Naive thymus-derived CD4-positive, alpha-beta T cell (primary cell): Measurements from ENCODE around the gene SERPINA10. TPM values are rescaled to one million over a fixed set of nuclear protein-coding genes. Genes with fewer than 3 reads are reported as not detected.

Experiments
- ATAC-seq: fragments of 150-1000 bp; cut with Tn5 transposase; 2 replicates; pipeline ENCODE4 v1.10.0; 2021; ENCODE audit warnings: mild to moderate bottlenecking, moderate library complexity
- CTCF ChIA-PET: fragments of 350-600 bp; sonication (Branson Sonifier 250); formaldehyde crosslinking; loops from one replicate; lab custom pipeline; 2021; ENCODE audit warnings: antibody characterized with exemption; lab: Charles Lee
- POLR2A ChIA-PET: fragments of 350-600 bp; sonication (Branson Sonifier 250); formaldehyde crosslinking; loops from one replicate; lab custom pipeline; 2021; ENCODE audit warnings: antibody characterized with exemption, inconsistent platforms; lab: Charles Lee
- DNase-seq, 9 donors: peaks; one replicate each; pipeline versions ENCODE4 v3.0.0 to v3.0.0-alpha.2; 2020 to 2022; ENCODE audit warnings: mixed read lengths in 1 of 9
- H3K27ac ChIP-seq: one replicate; pipeline ENCODE4 v1.7.0; 2013; ENCODE audit warnings: mild to moderate bottlenecking, low read depth, low read length, moderate library complexity
- H3K27me3 ChIP-seq, 2 donors: one replicate each; pipeline ENCODE4 v1.7.0; 2013; ENCODE audit warnings: low read length in 2 of 2, mild to moderate bottlenecking in 2 of 2, moderate library complexity in 2 of 2; ENCODE audit not compliant: control insufficient read depth in 2 of 2, insufficient read depth in 2 of 2
- H3K36me3 ChIP-seq, 3 experiments: 1 replicate in 2 of 3; 2 replicates in 1 of 3; pipeline ENCODE4 v1.7.0; 2013; ENCODE audit warnings: low read length in 3 of 3, mild to moderate bottlenecking in 3 of 3, moderate library complexity in 1 of 3; ENCODE audit not compliant: insufficient read depth in 3 of 3, control insufficient read depth in 2 of 3
- H3K4me1 ChIP-seq, 2 donors: one replicate each; pipeline ENCODE4 v1.7.0; 2013; ENCODE audit warnings: low read length in 2 of 2, mild to moderate bottlenecking in 2 of 2, moderate library complexity in 1 of 2; ENCODE audit not compliant: control insufficient read depth in 2 of 2, insufficient read depth in 2 of 2
- H3K4me3 ChIP-seq: 2 replicates; pipeline ENCODE4 v1.7.0; 2013; ENCODE audit warnings: mild to moderate bottlenecking, low read length
- H3K9me3 ChIP-seq, 3 experiments: 1 replicate in 2 of 3; 2 replicates in 1 of 3; pipeline ENCODE4 v1.7.0; 2013; ENCODE audit warnings: low read length in 3 of 3; ENCODE audit not compliant: control insufficient read depth in 2 of 3
- H3K27ac Mint-ChIP-seq, 9 donors: one replicate each; pipeline ENCODE4 v1.8.0; 2020 to 2022; ENCODE audit warnings: mixed read lengths in 9 of 9, mild to moderate bottlenecking in 8 of 9, moderate library complexity in 5 of 9, inconsistent platforms in 2 of 9
- H3K27me3 Mint-ChIP-seq, 5 donors: one replicate each; pipeline ENCODE4 v1.8.0; 2021 to 2022; ENCODE audit warnings: mixed read lengths in 5 of 5, mild to moderate bottlenecking in 1 of 5
- H3K36me3 Mint-ChIP-seq, 5 donors: one replicate each; pipeline ENCODE4 v1.8.0; 2020 to 2022; ENCODE audit warnings: mixed read lengths in 5 of 5, mild to moderate bottlenecking in 3 of 5, inconsistent platforms in 1 of 5
- H3K4me1 Mint-ChIP-seq, 7 donors: one replicate each; pipeline ENCODE4 v1.8.0; 2020 to 2022; ENCODE audit warnings: mixed read lengths in 7 of 7, mild to moderate bottlenecking in 3 of 7, inconsistent platforms in 1 of 7
- H3K4me3 Mint-ChIP-seq, 10 donors: one replicate each; pipeline ENCODE4 v1.8.0; 2020 to 2022; ENCODE audit warnings: mild to moderate bottlenecking in 10 of 10, mixed read lengths in 10 of 10, moderate library complexity in 6 of 10, inconsistent platforms in 2 of 10
- H3K9me3 Mint-ChIP-seq, 11 donors: one replicate each; pipeline ENCODE4 v1.8.0; 2020 to 2022; ENCODE audit warnings: mixed read lengths in 11 of 11, mild to moderate bottlenecking in 4 of 11, inconsistent platforms in 1 of 11, moderate library complexity in 1 of 11
- intact Hi-C, 2 donors: fragments of 100-400 bp; cut with micrococcal nuclease; formaldehyde crosslinking; loops; one replicate each; pipeline ENCODE4 v1.15.1; 2023
- polyA plus RNA-seq, 2 donors: library from polyadenylated mRNA; unstranded; fragments of 300-500 nt; fragmentation: Illumina TruSeq; gene quantifications; one replicate each; pipeline ENCODE4 v1.2.3, GENCODE V29; 2021
- total RNA-seq, 6 experiments: library from RNA in 5 of 6; stranded (reverse) in 5 of 6; gene quantifications; 1 replicate in 5 of 6; 2 replicates in 1 of 6; pipeline ENCODE4 v1.2.3 and lab custom pipeline; 2021 to 2026

The SERPINA10 gene
- total and polyA plus RNA-seq, 7 experiments from 2014 or later = not detected

DNA sequence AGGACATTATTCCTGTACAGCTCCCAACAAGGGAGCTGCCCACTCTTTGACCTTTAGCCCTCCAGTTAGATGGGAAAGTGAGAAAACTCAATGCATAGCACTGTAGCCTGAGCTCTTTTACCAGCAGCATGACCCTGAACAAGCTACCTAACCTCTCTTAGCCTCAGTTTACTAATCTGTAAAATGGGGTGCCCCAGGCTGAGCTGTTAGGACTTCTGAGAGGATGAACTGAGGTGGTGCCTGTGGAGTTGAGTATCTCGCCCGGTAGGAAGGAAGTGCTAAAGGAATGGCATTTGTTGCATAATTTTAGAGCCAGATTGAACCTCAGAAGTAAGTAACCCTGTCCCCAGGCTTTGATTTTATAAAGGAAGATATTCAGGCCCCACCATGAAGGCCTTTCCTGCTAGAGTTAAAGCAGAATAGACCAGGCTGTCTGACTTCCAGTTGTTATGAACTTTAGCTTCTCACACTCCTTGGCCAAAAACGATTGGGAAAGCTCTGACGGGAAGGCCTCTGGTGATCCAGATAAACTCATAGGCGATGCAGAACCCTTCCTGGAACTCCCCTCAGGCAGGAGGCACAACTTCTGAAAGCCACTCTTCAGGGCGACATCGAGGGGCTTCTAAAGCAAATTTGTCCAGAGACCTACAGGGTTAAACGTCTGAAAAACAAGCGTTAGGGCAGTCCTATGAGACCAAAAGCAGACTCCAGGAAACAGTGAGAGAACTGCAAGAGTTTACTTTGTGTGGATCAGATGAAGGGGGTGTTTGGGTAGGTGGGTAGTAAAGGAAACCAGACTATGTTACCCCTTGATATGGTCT lies 2.5 kb upstream of the SERPINA10 start:
- no peaks in the 10 kb centered on the region for H3K27me3 ChIP-seq
- no peaks in the 10 kb centered on the region for H3K4me1 ChIP-seq
- no peak overlapping the region for H3K4me3 ChIP-seq
- H3K9me3 ChIP-seq = no peaks in the 10 kb centered on the region
- Mint-ChIP-seq H3K27ac (no peak overlapping the region), H3K4me3 (no peak overlapping the region), H3K4me1 (no peaks in the 10 kb centered on the region), H3K36me3 (no peaks in the 10 kb centered on the region), H3K9me3 (peaks cover 0 to 5% (median 0%) of the 10 kb centered on the region in 11 donors), H3K27me3 (peaks cover 0 to 38% (median 21%) of the 10 kb centered on the region in 5 donors)
- ATAC-seq (no peak), DNase-seq (no peak)
- no peaks in the 10 kb centered on the region for H3K36me3 ChIP-seq
- ChIA-PET CTCF (no interaction called here), POLR2A (no interaction called here)
- no peak overlapping the region for H3K27ac ChIP-seq
- intact Hi-C loops = no loop called here

DNA sequence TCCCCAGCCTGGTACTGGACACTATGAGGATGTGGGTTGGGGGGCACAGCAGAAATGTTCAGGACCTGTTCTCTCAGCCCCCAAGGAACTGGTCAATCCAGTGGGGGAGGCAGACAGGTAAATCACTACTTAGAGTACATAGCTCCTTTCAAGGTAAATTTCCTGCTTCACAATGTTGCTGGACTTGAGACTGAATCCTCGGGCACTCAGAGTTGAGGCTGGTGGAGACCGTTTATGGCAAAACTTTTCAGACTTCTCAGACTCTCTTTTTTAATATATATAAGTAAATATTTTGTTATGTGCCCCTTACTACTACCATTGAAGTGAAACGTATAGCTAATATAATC lies 483 bp upstream of the SERPINA10 start:
- Mint-ChIP-seq H3K36me3 (no peaks in the 10 kb centered on the region), H3K27ac (no peak overlapping the region), H3K4me3 (no peak overlapping the region), H3K9me3 (peaks cover 0 to under 1% (median 0%) of the 10 kb centered on the region in 11 donors), H3K4me1 (no peaks in the 10 kb centered on the region), H3K27me3 (peaks cover 0 to 32% (median 13%) of the 10 kb centered on the region in 5 donors)
- no peak overlapping the region for H3K27ac ChIP-seq
- CTCF ChIA-PET = no interaction called here
- no peaks in the 10 kb centered on the region for H3K4me1 ChIP-seq
- H3K27me3 ChIP-seq = no peaks in the 10 kb centered on the region
- ATAC-seq (no peak), DNase-seq (no peak)
- H3K4me3 ChIP-seq = no peak overlapping the region
- POLR2A ChIA-PET = no interaction called here
- intact Hi-C loops = no loop called here
- no peaks in the 10 kb centered on the region for H3K36me3 ChIP-seq
- H3K9me3 ChIP-seq = no peaks in the 10 kb centered on the region

DNA sequence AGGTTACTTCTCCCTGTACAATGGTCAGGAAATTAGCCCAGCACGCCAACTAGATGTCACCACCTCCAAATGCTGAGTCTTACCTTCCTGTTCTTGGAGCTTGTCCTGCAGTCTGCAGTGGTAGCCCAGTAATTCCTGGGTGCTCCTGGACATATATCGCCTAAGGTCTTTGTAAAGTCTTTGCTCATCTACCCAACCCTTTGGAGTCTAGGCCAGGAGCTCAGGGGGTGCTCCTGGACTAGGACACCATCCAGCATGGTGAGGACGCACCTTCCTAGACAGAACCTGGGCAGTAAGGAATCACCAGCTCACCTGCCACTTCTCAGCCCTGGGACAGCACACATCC lies 569 bp downstream of the SERPINA10 start:
- ATAC-seq (no peak), DNase-seq (no peak)
- H3K36me3 Mint-ChIP-seq = no peaks in the 10 kb centered on the region
- ChIA-PET CTCF (no interaction called here), POLR2A (no interaction called here)
- no peak overlapping the region for H3K27ac Mint-ChIP-seq
- Histone ChIP-seq H3K9me3 (no peaks in the 10 kb centered on the region), H3K27me3 (no peaks in the 10 kb centered on the region), H3K4me3 (no peak overlapping the region), H3K4me1 (no peaks in the 10 kb centered on the region), H3K36me3 (no peaks in the 10 kb centered on the region), H3K27ac (no peak overlapping the region)
- peaks cover 0 to 3% (median 0%) of the 10 kb centered on the region in 7 donors for H3K4me1 Mint-ChIP-seq
- peaks cover 0 to 24% (median 13%) of the 10 kb centered on the region in 5 donors for H3K27me3 Mint-ChIP-seq
- peaks cover 0 to 4% (median 0%) of the 10 kb centered on the region in 11 donors for H3K9me3 Mint-ChIP-seq
- H3K4me3 Mint-ChIP-seq = no peak overlapping the region
- intact Hi-C loops = no loop called here

- H3K9me3 Mint-ChIP-seq = peaks cover 0 to 4% (median 0%) of the 10 kb centered on the region in 11 donors
- no peak overlapping the region for H3K4me3 Mint-ChIP-seq
- POLR2A ChIA-PET = no interaction called here
- H3K36me3 Mint-ChIP-seq = no peaks in the 10 kb centered on the region
- CTCF ChIA-PET = no interaction called here
- peaks cover 0 to 21% (median 10%) of the 10 kb centered on the region in 5 donors for H3K27me3 Mint-ChIP-seq
- H3K4me1 Mint-ChIP-seq = peaks cover 0 to 6% (median 0%) of the 10 kb centered on the region in 7 donors
- intact Hi-C loops = no loop called here
- no peaks in the 10 kb centered on the region for H3K4me1 ChIP-seq
- no peaks in the 10 kb centered on the region for H3K27me3 ChIP-seq
- H3K27ac ChIP-seq = no peak overlapping the region
- H3K36me3 ChIP-seq = no peaks in the 10 kb centered on the region
- H3K9me3 ChIP-seq = no peaks in the 10 kb centered on the region
- ATAC-seq (no peak), DNase-seq (no peak)
- no peak overlapping the region for H3K27ac Mint-ChIP-seq
- H3K4me3 ChIP-seq = no peak overlapping the region
Measured at GRCh38 chr14:94291906-94292525, 1.1 kb downstream of the SERPINA10 start.

DNA sequence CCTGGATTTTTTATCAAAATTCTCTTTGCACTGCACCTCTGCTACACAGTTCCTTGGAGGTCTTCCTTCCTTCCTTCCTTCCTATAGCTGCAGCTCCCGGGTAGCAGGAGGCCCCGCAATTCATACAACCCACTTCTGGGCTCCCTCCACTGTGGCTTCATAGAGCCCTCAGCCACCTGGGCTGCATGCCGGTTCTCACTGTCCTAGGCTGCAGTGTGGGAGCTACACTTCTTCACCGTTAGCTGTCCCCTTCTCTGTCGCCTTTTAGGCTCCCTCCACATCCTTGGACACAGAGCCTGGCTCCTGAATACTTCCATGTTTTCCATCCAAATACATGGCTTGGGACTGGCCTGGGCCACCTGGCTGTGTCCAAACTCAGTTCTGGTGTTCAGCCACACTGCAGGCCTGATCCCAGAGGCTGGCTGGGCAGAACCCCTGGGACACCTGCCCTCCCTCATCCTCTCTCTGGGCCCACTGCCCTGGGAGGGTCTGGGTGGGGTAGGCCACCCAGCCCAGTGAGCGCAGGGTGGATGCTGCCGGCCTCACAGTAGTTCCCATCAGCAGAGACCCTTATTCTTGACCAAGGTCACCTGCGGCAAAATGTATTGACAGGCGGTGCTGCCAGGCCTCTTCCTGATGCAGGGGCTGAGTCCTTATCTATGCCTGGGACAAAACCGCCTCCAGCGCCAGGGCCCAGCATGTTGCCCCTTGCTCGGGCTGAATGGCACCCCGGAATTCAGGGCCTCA lies 1.7 kb downstream of the SERPINA10 start:
- Mint-ChIP-seq H3K27ac (no peak overlapping the region), H3K27me3 (peaks cover 0 to 14% (median 6%) of the 10 kb centered on the region in 5 donors), H3K4me1 (peaks cover 0 to 6% (median 0%) of the 10 kb centered on the region in 7 donors), H3K9me3 (peaks cover 0 to 4% (median 0%) of the 10 kb centered on the region in 11 donors), H3K4me3 (no peak overlapping the region), H3K36me3 (no peaks in the 10 kb centered on the region)
- Histone ChIP-seq H3K4me3 (no peak overlapping the region), H3K4me1 (no peaks in the 10 kb centered on the region), H3K27me3 (no peaks in the 10 kb centered on the region), H3K9me3 (no peaks in the 10 kb centered on the region), H3K36me3 (no peaks in the 10 kb centered on the region), H3K27ac (no peak overlapping the region)
- DNase-seq (no peak), ATAC-seq (no peak)
- ChIA-PET CTCF (no interaction called here), POLR2A (no interaction called here)
- intact Hi-C loops = no loop called here

GRCh38 chr14:94290197-94290596 lies 2.9 kb downstream of the SERPINA10 start:
- H3K27me3 Mint-ChIP-seq = peaks cover 0 to 10% (median 6%) of the 10 kb centered on the region in 5 donors
- no peak overlapping the region for H3K27ac Mint-ChIP-seq
- DNase-seq (no peak), ATAC-seq (no peak)
- POLR2A ChIA-PET = no interaction called here
- H3K4me1 Mint-ChIP-seq = peaks cover 0 to 6% (median 0%) of the 10 kb centered on the region in 7 donors
- intact Hi-C loops = no loop called here
- Histone ChIP-seq H3K36me3 (no peaks in the 10 kb centered on the region), H3K9me3 (no peaks in the 10 kb centered on the region), H3K4me1 (no peaks in the 10 kb centered on the region), H3K27ac (no peak overlapping the region), H3K27me3 (no peaks in the 10 kb centered on the region), H3K4me3 (no peak overlapping the region)
- peaks cover 0 to 4% (median 0%) of the 10 kb centered on the region in 11 donors for H3K9me3 Mint-ChIP-seq
- CTCF ChIA-PET = no interaction called here
- no peaks in the 10 kb centered on the region for H3K36me3 Mint-ChIP-seq
- no peak overlapping the region for H3K4me3 Mint-ChIP-seq
